Stomach smooth muscle (tissue), 2 donors: ENCODE data around the gene PCSK1N.

Source experiments
- H3K27ac ChIP-seq: one replicate; pipeline ENCODE4 v1.7.0; 2013; ENCODE audit warnings: mild to moderate bottlenecking, low read length, inconsistent platforms
- H3K27me3 ChIP-seq, 2 donors: one replicate each; pipeline ENCODE4 v1.7.0; 2013; ENCODE audit warnings: low read length in 2 of 2; ENCODE audit not compliant: insufficient read depth in 2 of 2, control insufficient read depth in 1 of 2
- H3K36me3 ChIP-seq, 2 donors: one replicate each; pipeline ENCODE4 v1.7.0; 2013; ENCODE audit warnings: low read length in 2 of 2; ENCODE audit not compliant: control insufficient read depth in 2 of 2, insufficient read depth in 2 of 2
- H3K4me1 ChIP-seq: one replicate; pipeline ENCODE4 v1.7.0; 2013; ENCODE audit warnings: low read length; ENCODE audit not compliant: control insufficient read depth, insufficient read depth
- H3K4me3 ChIP-seq, 2 donors: one replicate each; pipeline ENCODE4 v1.7.0; 2013; ENCODE audit warnings: low read length in 2 of 2
- H3K9ac ChIP-seq, 2 donors: one replicate each; pipeline ENCODE4 v1.7.0; 2013; ENCODE audit warnings: low read length in 2 of 2, mild to moderate bottlenecking in 1 of 2
- H3K9me3 ChIP-seq, 2 donors: one replicate each; pipeline ENCODE4 v1.7.0; 2013; ENCODE audit warnings: low read length in 2 of 2; ENCODE audit not compliant: control insufficient read depth in 2 of 2
- donor health status: healthy.
- donor health status: Pancreatic carcinoma.

The PCSK1N gene

DNA sequence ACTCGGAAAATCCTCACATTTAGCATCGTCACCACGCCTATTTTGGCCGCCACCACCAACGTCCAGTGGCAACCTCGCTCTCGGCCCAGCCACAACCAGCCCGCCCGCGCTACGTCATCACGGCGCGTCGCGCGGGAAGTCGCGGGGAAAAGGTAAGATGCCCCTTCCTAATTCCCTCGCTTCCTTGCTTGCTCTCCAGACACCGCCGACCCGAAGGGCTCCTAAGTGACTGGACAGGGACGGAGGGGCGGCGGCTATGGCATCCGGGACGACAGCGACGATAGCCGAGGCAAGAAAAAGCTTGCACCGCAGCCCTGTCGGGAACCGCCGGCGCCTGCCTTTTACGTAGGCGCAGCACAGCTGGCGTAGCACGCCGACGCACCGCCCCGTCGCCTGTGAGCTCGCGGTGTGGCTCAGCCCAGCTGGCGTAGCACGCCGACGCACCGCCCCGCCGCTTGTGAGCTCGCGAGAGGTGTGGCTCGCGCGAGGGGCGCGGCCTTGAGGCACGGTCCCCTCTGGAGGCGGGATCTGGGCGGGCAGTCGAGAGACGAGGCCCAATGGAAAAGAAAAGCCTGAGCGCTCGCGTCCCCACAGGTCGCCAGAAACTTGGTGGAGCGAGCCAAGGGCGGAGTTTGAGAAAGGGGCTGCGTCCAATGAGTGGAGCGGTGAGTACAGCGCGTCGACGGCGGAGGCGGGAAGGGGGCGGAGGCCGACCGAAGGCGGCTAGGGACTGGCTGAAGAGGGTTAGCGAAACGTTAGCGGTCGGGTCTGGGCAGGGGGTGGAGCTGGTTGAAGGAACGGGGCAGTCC is 33.9 kb downstream of the PCSK1N start, which contains the start of gene HDAC6:
Gene HDAC6, plus strand, starts transcription at position 788 of the 809 bp plus-strand sequence. CDS start 626 bp downstream, outside the sequence.
- Histone ChIP-seq H3K9me3 (no peaks in the 10 kb centered on the region), H3K4me1 (peaks cover 10% of the 10 kb centered on the region), H3K4me3 (peak within 1 kb of the TSS; percentile 78 to 83), H3K27me3 (peaks cover 0 to 5% of the 10 kb centered on the region in 2 donors), H3K36me3 (peaks cover 3 to 4% of the 10 kb centered on the region in 2 donors), H3K27ac (peak within 1 kb of the TSS; percentile 96), H3K9ac (peak within 1 kb of the TSS; percentile 89 to 92)

DNA sequence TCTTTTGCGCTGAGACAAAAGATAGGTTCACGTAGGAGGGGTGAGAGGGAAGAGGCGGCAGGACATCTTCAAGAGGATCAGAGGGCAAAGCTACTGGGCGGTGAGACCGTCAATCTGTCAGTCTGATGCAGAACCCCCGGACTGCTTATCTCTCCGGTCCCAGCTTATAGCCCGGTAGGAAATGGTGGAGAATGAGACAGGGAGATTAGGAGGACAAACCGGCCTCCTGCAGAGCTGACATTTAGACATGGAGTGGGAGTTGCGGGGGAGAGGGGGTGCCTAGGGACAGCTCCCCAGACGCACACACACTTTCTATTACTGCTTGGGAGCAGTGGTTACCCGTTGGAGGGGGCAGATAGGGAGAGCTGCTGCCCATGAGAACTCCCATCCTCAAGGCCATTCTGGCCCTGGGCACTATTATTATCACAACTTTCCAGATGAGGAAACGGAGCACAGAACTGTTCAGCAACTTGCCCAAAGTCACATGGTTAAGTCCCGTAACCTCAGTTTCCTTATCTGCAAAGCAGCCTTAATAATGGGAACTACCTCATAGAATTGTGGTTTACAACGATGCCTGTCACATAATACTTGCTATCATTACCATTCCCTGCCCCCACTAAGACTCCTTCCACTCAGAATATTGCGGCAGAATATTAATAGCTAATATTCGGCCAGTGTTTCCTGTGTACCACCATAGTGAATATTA is 34.7 kb downstream of the PCSK1N start:
- Histone ChIP-seq H3K4me3 (peak overlapping the region; percentile 78 to 83), H3K27ac (peak overlapping the region; percentile 87), H3K9ac (peak overlapping the region; percentile 64 to 80)

DNA sequence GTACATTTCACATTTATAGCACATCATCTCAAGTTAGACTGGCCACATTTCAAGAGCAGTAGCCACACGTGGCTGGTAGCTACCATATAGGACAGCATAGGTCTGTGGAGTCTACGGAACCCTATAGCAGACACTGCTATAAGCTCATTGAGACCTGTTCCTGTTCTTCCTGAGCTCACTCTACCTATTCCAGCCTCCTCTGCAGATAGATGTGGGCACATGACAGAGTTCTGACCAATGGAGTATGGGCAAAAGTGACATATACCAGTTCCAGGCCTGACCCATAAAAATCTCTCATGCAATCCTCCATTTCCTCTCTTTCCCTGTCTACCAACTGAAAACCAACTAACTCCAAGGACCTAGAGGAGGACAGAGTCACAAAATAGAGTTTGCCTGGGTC is 37.1 kb downstream of the PCSK1N start:
- Histone ChIP-seq H3K9me3 (no peaks in the 10 kb centered on the region), H3K4me1 (peaks cover 10% of the 10 kb centered on the region), H3K27me3 (peaks cover 0 to 9% of the 10 kb centered on the region in 2 donors), H3K9ac (no peak overlapping the region), H3K36me3 (no peaks in the 10 kb centered on the region), H3K27ac (no peak overlapping the region), H3K4me3 (no peak overlapping the region)

More for the DNA sequence above, 34.7 kb downstream of the PCSK1N start:
- H3K27me3 ChIP-seq = peaks cover 0 to 2% of the 10 kb centered on the region in 2 donors
- H3K36me3 ChIP-seq = peaks cover 3 to 4% of the 10 kb centered on the region in 2 donors
- H3K9me3 ChIP-seq = no peaks in the 10 kb centered on the region
- peaks cover 10% of the 10 kb centered on the region for H3K4me1 ChIP-seq

DNA sequence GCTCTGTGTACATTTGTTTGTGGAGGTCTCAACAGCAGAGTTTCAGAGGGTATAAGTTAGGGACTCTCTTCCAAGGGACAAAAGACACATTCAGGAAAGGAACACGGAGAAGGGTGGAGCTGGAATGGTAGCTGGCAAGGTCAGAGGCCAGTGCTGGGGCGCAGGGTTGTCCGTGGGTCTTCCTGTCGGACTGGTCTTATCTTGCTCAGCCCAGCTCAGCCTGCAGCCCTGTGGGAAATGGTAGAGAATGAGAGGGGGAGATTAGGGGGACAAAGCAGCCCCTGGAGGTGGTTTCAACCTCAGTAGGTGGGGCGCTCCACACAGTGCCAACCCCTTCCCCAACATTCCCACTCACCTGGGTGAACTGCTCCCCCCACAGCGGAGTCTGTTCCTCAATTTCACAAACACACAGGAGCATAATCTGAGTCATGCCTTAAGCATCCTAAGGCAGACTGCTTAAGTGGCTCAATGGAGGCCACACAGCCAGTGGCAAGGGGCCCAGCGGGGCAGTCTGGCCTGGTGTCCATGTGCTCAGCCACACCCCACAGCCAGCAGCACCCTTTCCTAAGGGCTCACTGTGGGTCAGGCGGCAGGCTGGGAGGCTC is 40.4 kb downstream of the PCSK1N start:
- H3K4me3 ChIP-seq = no peak overlapping the region
- no peaks in the 10 kb centered on the region for H3K36me3 ChIP-seq
- no peak overlapping the region for H3K9ac ChIP-seq
- no peaks in the 10 kb centered on the region for H3K9me3 ChIP-seq
- peaks cover 0 to 10% of the 10 kb centered on the region in 2 donors for H3K27me3 ChIP-seq
- no peak overlapping the region for H3K27ac ChIP-seq
- H3K4me1 ChIP-seq = no peaks in the 10 kb centered on the region

DNA sequence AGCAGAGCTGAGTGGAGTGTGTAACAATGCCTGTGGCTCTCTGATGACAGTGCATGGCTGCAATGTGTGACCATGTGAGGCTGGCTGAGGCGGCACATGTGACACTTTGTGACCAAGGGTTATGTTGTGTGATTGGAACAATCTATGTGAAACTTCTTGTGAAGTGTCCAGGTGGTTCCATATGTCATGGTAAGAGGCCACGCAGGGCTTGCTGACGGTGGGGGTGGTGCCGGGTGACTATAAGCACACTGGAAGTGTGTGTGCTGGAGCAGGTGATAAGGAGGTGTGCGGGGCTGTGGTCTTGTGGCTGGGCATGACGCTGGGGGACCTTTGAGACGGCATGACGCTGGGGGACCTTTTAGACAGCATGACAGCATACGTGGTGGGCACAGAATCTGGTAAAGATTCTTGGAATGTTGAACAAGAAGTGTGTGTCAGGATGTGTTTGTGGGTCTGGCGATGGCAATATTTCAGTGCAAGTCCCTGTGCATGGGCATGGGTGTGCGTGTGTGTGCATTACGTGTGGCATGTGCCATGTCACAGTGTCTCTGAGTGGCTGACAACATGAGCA is 41.0 kb downstream of the PCSK1N start:
- H3K27me3 ChIP-seq = peaks cover 0 to 14% of the 10 kb centered on the region in 2 donors
- H3K27ac ChIP-seq = no peak overlapping the region
- no peak overlapping the region for H3K9ac ChIP-seq
- no peaks in the 10 kb centered on the region for H3K4me1 ChIP-seq
- no peaks in the 10 kb centered on the region for H3K36me3 ChIP-seq
- H3K4me3 ChIP-seq = no peak overlapping the region
- H3K9me3 ChIP-seq = no peaks in the 10 kb centered on the region

DNA sequence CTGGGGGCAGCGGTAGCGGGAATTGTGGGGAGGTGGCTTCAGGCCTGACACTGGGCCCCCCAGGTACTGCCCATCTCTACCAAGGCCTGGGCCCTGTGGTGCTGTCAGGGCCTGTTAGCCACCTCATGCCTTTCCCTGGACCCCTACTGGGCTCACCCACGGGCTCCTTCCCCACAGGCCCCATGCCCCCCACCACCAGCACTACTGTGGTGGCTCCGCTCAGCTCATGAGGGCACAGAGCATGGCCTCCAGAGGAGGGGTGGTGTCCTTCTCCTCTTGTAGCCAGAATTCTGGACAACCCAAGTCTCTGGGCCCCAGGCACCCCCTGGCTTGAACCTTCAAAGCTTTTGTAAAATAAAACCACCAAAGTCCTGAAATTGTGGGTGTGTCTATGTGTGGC is 41.5 kb downstream of the PCSK1N start:
- Histone ChIP-seq H3K27me3 (peaks cover 0 to 15% of the 10 kb centered on the region in 2 donors), H3K27ac (no peak overlapping the region), H3K9ac (no peak overlapping the region)

DNA sequence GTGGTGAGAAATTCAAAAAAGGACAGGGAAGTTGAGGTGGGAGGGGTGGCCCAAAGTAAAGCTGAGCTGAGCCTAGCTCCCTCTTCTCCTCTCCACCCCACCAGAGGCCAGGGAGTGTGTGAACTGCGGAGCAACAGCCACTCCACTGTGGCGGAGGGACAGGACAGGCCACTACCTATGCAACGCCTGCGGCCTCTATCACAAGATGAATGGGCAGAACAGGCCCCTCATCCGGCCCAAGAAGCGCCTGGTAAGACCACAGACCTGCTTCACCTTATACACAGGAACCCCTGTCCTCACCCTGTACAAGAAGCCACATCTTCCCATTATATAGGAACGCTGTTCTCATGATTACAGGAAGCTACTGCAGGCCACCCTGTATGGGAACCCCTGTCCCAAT is 43.2 kb downstream of the PCSK1N start:
- Histone ChIP-seq H3K27ac (no peak overlapping the region), H3K4me3 (no peak overlapping the region), H3K36me3 (no peaks in the 10 kb centered on the region), H3K27me3 (peaks cover 0 to 27% of the 10 kb centered on the region in 2 donors), H3K4me1 (no peaks in the 10 kb centered on the region), H3K9me3 (no peaks in the 10 kb centered on the region), H3K9ac (no peak overlapping the region)

More for the DNA sequence above, 41.5 kb downstream of the PCSK1N start:
- Histone ChIP-seq H3K4me3 (no peak overlapping the region), H3K36me3 (no peaks in the 10 kb centered on the region), H3K4me1 (no peaks in the 10 kb centered on the region), H3K9me3 (no peaks in the 10 kb centered on the region)

DNA sequence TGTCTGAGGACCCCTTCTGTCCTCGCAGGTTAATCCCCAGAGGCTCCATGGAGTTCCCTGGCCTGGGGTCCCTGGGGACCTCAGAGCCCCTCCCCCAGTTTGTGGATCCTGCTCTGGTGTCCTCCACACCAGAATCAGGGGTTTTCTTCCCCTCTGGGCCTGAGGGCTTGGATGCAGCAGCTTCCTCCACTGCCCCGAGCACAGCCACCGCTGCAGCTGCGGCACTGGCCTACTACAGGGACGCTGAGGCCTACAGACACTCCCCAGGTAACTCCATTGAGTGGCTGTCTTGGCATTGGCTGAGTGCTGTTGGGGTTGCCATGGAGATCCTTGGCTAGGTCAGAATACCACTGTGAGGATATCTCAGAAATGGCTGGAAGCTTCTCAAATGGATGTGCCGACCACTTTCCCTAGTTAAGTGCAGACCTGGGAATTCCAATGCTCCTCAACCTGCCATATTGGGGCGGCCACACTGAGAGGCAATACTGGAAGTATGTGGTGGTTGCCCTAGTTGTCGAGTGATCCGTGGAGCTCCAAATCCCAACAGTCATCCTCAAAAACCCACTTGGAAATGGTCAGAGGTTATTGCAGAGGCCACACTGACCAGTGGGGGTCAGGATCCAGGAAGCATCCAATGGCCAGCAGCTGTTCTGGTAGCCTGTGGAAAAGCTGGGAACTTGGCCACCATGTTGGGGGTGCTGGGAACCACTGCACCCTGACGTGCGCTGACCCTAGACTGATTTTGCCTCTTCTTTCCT is 44.2 kb downstream of the PCSK1N start:
- Histone ChIP-seq H3K4me3 (no peak overlapping the region), H3K4me1 (no peaks in the 10 kb centered on the region), H3K27me3 (peaks cover 0 to 33% of the 10 kb centered on the region in 2 donors), H3K27ac (no peak overlapping the region), H3K9ac (no peak overlapping the region), H3K36me3 (no peaks in the 10 kb centered on the region), H3K9me3 (no peaks in the 10 kb centered on the region)

DNA sequence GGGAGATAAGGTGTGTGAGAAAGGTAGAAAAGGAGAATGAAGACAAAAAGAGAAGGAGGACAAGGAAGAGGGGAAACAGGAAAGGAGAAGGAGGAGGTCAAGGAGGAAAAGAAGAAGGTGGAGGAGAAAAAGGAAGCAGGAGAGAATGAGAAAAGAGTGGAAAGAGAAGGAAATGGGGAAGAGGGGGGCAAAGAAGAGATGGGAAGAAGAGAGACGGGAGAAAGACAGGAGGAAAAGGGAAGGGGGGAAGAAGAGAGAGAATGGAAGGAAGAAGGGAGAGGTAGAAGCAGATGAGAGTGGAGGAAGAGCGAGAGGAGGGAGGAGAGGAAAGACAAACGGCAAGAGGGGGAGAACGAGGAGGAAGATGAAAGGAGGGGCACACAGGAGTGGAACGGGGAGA is 44.9 kb downstream of the PCSK1N start:
- H3K27ac ChIP-seq = no peak overlapping the region
- H3K9ac ChIP-seq = no peak overlapping the region
- H3K9me3 ChIP-seq = no peaks in the 10 kb centered on the region
- H3K4me3 ChIP-seq = no peak overlapping the region
- H3K27me3 ChIP-seq = peaks cover 0 to 36% of the 10 kb centered on the region in 2 donors
- H3K4me1 ChIP-seq = no peaks in the 10 kb centered on the region
- no peaks in the 10 kb centered on the region for H3K36me3 ChIP-seq
